ENCODE data around the gene ARFGAP1.

- TF ChIP-seq BCL11A (IDR thresholded peaks at IDR 0.05; ENCODE audit: low read depth in 2 of 2, low read length in 2 of 2), result no peak
- TF ChIP-seq GABPA (IDR thresholded peaks at IDR 0.05; ENCODE audit: borderline replicate concordance, insufficient read depth, low read length), result no peak
- no peak for TF ChIP-seq EP300 (IDR thresholded peaks at IDR 0.05; ENCODE audit: borderline replicate concordance in 1 of 2, low read depth in 2 of 2, low read length in 2 of 2)
- TF ChIP-seq ASH2L (IDR thresholded peaks at IDR 0.05; ENCODE audit: low read length), result no peak
- no peak for TF ChIP-seq RXRA (IDR thresholded peaks at IDR 0.05; ENCODE audit: insufficient read depth, low read depth, low read length)
- TF ChIP-seq, protein P1, sequence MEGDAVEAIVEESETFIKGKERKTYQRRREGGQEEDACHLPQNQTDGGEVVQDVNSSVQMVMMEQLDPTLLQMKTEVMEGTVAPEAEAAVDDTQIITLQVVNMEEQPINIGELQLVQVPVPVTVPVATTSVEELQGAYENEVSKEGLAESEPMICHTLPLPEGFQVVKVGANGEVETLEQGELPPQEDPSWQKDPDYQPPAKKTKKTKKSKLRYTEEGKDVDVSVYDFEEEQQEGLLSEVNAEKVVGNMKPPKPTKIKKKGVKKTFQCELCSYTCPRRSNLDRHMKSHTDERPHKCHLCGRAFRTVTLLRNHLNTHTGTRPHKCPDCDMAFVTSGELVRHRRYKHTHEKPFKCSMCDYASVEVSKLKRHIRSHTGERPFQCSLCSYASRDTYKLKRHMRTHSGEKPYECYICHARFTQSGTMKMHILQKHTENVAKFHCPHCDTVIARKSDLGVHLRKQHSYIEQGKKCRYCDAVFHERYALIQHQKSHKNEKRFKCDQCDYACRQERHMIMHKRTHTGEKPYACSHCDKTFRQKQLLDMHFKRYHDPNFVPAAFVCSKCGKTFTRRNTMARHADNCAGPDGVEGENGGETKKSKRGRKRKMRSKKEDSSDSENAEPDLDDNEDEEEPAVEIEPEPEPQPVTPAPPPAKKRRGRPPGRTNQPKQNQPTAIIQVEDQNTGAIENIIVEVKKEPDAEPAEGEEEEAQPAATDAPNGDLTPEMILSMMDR (IDR thresholded peaks at IDR 0.05; ENCODE audit: control extremely low read depth in 1 of 3, insufficient read depth in 1 of 3, low read depth in 1 of 3, low read length in 3 of 3), result no peak
- no peak for TF ChIP-seq POLR2A (IDR thresholded peaks at IDR 0.05; ENCODE audit: control extremely low read depth in 1 of 2, low read depth in 2 of 2, low read length in 2 of 2)
- no peak for TF ChIP-seq ATF3 (IDR thresholded peaks at IDR 0.05; ENCODE audit: insufficient read depth, low read depth, low read length)
- no peak for TF ChIP-seq EZH2 (IDR thresholded peaks at IDR 0.05; ENCODE audit: low read depth, low read length, severe bottlenecking)
- no peak for TF ChIP-seq RAD21 (IDR thresholded peaks at IDR 0.05 in 1 of 2, conservative IDR thresholded peaks at IDR 0.05 in 1 of 2; ENCODE audit: low read depth in 2 of 2, low read length in 2 of 2)
- TF ChIP-seq EGR1 (IDR thresholded peaks at IDR 0.05; ENCODE audit: borderline replicate concordance, low read depth, low read length), result no peak
- no peak for TF ChIP-seq CEBPB (IDR thresholded peaks at IDR 0.05; ENCODE audit: low read depth, low read length)
These were observed 34.3 kb downstream of the ARFGAP1 start for GRCh38 chr20:63306673-63307537.
